HepG2 (cell line): ENCODE results near the gene RAB34. TPM values are rescaled to one million over a fixed set of nuclear protein-coding genes. Genes with fewer than 3 reads are reported as not detected.
A peak's percentile ranks its signal among the peaks of the same experiment; 100 is the strongest.

ENCODE experiments used
- ARID3A ChIP-seq: IDR thresholded peaks from 2 replicates; pipeline ENCODE4 v1.6.1; 2012; ENCODE audit warnings: low read depth, low read length, improper control_type of control experiment
- ETV5 ChIP-seq: IDR thresholded peaks from 2 replicates; pipeline ENCODE4 v1.6.1; 2018; ENCODE audit warnings: missing biosample characterization, missing genetic modification reagents, inconsistent platforms, borderline replicate concordance
- FOXO1 ChIP-seq: sonication (generic); formaldehyde crosslinking; IDR thresholded peaks from 2 replicates; pipeline ENCODE4 v1.4.0; 2020; ENCODE audit warnings: missing genetic modification reagents
- HIVEP1 ChIP-seq: sonication (generic); formaldehyde crosslinking; IDR thresholded peaks from 2 replicates; pipeline ENCODE4 v1.4.0; 2020; ENCODE audit warnings: mild to moderate bottlenecking, missing genetic modification reagents
- IKZF4 ChIP-seq: sonication (generic); formaldehyde crosslinking; IDR thresholded peaks from 2 replicates; pipeline ENCODE4 v1.5.1; 2020; ENCODE audit warnings: borderline replicate concordance, mild to moderate bottlenecking, low read depth, missing genetic modification reagents; ENCODE audit errors: not compliant biosample characterization
- MAZ ChIP-seq, 2 experiments: sonication (generic) in 1 of 2; formaldehyde crosslinking in 1 of 2; IDR thresholded peaks; 2 replicates each; pipeline versions ENCODE4 v1.5.0 to v1.6.1; 2012 to 2020; ENCODE audit warnings: low read depth in 2 of 2, mild to moderate bottlenecking in 2 of 2, borderline replicate concordance in 1 of 2, improper control_type of control experiment in 1 of 2, low read length in 1 of 2, missing genetic modification reagents in 1 of 2, moderate library complexity in 1 of 2
- TFAP4 ChIP-seq: sonication (generic); IDR thresholded peaks from 2 replicates; pipeline ENCODE4 v1.6.1; 2016; ENCODE audit warnings: low read depth, borderline replicate concordance
- ZNF10 ChIP-seq: sonication (generic); formaldehyde crosslinking; IDR thresholded peaks from 2 replicates; pipeline ENCODE4 v1.4.0; 2020; ENCODE audit warnings: mild to moderate bottlenecking, low read depth, missing genetic modification reagents, borderline replicate concordance
- ZNF3 ChIP-seq: IDR thresholded peaks from 2 replicates; pipeline ENCODE4 v1.7.0; 2017; ENCODE audit warnings: inconsistent platforms
- ZNF362 ChIP-seq: sonication (generic); formaldehyde crosslinking; IDR thresholded peaks from 2 replicates; pipeline ENCODE4 v1.4.0; 2020; ENCODE audit warnings: missing genetic modification reagents, mild to moderate bottlenecking, borderline replicate concordance
- ZNF598 ChIP-seq: sonication (generic); formaldehyde crosslinking; IDR thresholded peaks from 2 replicates; pipeline ENCODE4 v1.5.1; 2020; ENCODE audit warnings: mild to moderate bottlenecking, missing genetic modification reagents, borderline replicate concordance
- polyA plus RNA-seq, 8 experiments: library from polyadenylated mRNA; depleted of rRNA in 3 of 8; stranded (reverse) in 7 of 8; unstranded in 1 of 8; fragments of >200 nt; fragmentation: Illumina TruSeq in 4 of 8; extraction: Trizol in 4 of 8; gene quantifications; 2 replicates each; pipeline versions ENCODE4 v1.2.1 to v1.2.3, GENCODE V29; 2011 to 2016; ENCODE audit warnings: low read depth in 4 of 8, missing spikeins in 1 of 8, mixed read lengths in 1 of 8; ENCODE audit not compliant: insufficient read depth in 1 of 8
- total RNA-seq, 5 experiments: library from RNA; depleted of rRNA; stranded (reverse); fragments of >200 nt; fragmentation: Illumina TruSeq; extraction: Trizol; gene quantifications; 2 replicates each; pipeline ENCODE4 v1.2.3, GENCODE V29; 2016; ENCODE audit warnings: low read depth in 1 of 5
- TF ChIP-seq, protein P1 (sequence below), 2 experiments: fragments of 450-650 bp in 1 of 2; sonication (generic) in 1 of 2; formaldehyde crosslinking in 1 of 2; IDR thresholded peaks; 2 replicates each; pipeline versions ENCODE4 v1.6.1 to v1.8.0; 2016 to 2022; ENCODE audit warnings: antibody characterized with exemption in 1 of 2, mild to moderate bottlenecking in 1 of 2, missing genetic modification reagents in 1 of 2
- TF ChIP-seq, protein P2 (sequence below): sonication (generic); formaldehyde crosslinking; IDR thresholded peaks from 2 replicates; pipeline ENCODE4 v1.5.0; 2020; ENCODE audit warnings: missing genetic modification reagents

RAB34 gene
- total and polyA plus RNA-seq, 2 of the 13 experiments (the other 11 are each of a cell fraction or from before 2014, with no cell fraction given) = 0.49 TPM; not detected in 1

DNA sequence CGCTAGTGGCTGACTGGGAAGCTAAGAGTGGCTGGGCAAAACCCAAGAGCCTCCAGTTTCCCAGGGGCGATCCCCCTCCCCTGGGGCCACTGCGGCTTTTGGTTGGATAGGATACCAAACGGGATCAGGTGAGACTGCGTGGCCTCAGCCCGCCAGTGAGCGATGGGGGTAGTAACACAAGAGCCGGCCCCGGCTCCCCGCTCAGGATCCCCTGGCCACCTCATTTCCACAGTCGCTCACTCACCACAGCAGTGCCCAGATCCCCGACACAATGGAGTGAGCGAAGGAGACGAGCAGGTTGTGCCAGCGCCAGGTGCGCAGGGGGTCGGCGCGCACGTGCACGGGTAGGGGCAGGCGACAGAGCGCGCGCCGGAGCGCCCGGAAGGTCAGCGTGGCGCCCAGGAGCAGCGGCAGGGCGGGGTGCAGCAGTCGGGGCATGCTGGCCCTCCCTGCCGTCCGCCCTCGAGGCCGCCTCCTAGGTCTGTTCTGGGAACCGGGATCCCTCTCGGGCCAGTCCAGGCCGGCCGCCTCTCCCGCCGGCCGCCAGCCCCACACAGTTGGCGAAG lies 8.1 kb upstream of the RAB34 start (continued):
- TF ChIP-seq, protein P1, sequence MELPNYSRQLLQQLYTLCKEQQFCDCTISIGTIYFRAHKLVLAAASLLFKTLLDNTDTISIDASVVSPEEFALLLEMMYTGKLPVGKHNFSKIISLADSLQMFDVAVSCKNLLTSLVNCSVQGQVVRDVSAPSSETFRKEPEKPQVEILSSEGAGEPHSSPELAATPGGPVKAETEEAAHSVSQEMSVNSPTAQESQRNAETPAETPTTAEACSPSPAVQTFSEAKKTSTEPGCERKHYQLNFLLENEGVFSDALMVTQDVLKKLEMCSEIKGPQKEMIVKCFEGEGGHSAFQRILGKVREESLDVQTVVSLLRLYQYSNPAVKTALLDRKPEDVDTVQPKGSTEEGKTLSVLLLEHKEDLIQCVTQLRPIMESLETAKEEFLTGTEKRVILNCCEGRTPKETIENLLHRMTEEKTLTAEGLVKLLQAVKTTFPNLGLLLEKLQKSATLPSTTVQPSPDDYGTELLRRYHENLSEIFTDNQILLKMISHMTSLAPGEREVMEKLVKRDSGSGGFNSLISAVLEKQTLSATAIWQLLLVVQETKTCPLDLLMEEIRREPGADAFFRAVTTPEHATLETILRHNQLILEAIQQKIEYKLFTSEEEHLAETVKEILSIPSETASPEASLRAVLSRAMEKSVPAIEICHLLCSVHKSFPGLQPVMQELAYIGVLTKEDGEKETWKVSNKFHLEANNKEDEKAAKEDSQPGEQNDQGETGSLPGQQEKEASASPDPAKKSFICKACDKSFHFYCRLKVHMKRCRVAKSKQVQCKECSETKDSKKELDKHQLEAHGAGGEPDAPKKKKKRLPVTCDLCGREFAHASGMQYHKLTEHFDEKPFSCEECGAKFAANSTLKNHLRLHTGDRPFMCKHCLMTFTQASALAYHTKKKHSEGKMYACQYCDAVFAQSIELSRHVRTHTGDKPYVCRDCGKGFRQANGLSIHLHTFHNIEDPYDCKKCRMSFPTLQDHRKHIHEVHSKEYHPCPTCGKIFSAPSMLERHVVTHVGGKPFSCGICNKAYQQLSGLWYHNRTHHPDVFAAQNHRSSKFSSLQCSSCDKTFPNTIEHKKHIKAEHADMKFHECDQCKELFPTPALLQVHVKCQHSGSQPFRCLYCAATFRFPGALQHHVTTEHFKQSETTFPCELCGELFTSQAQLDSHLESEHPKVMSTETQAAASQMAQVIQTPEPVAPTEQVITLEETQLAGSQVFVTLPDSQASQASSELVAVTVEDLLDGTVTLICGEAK (IDR thresholded peaks at IDR 0.05) = no peak
- TF ChIP-seq, protein P1 (CRISPR knock-in tag; IDR thresholded peaks at IDR 0.05) = peak; percentile 63
- TF ChIP-seq FOXO1 = peak; percentile 67
- TF ChIP-seq, protein P2, sequence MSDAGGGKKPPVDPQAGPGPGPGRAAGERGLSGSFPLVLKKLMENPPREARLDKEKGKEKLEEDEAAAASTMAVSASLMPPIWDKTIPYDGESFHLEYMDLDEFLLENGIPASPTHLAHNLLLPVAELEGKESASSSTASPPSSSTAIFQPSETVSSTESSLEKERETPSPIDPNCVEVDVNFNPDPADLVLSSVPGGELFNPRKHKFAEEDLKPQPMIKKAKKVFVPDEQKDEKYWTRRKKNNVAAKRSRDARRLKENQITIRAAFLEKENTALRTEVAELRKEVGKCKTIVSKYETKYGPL (CRISPR knock-in tag) = no peak
- TF ChIP-seq TFAP4 = no peak; the same call in 1 of the 2 replicates
- TF ChIP-seq ZNF598 = peak; percentile 40; the same call in 1 of the 2 replicates
- TF ChIP-seq ARID3A = no peak
- no peak for TF ChIP-seq HIVEP1
- TF ChIP-seq ZNF3 (CRISPR knock-in tag) = no peak
- peak; percentile 36 for TF ChIP-seq ETV5 (CRISPR knock-in tag)
- TF ChIP-seq ZNF10 (CRISPR knock-in tag) = no peak
- TF ChIP-seq MAZ (IDR thresholded peaks at IDR 0.05; ENCODE audit: borderline replicate concordance, low read depth, low read length) = 0 out of 2 replicates have a peak, but pooled peaks have one; percentile 43
- TF ChIP-seq MAZ (CRISPR knock-in tag; IDR thresholded peaks at IDR 0.05; ENCODE audit: low read depth) = 0 out of 2 replicates have a peak, but pooled peaks have one; percentile 53
- TF ChIP-seq IKZF4 (CRISPR knock-in tag) = no peak
- TF ChIP-seq ZNF362 (CRISPR knock-in tag) = no peak
